Stimulated activated CD4-positive, alpha-beta T cell treated with anti-CD3 and anti-CD28 coated beads, TNF-alpha, amount 100 ng/mL, for 4 hours (primary cell): ENCODE measurements around the gene CAMK2B.

Source experiments
- DNase-seq, 3 experiments: peaks; one replicate each; pipeline ENCODE4 v3.0.0-alpha.2; 2020; ENCODE audit warnings: low read depth in 3 of 3

Gene CAMK2B

GRCh38 chr7:44329888-44330287 is 4.5 kb upstream of the CAMK2B start:
- DNase-seq, result no peak

DNA sequence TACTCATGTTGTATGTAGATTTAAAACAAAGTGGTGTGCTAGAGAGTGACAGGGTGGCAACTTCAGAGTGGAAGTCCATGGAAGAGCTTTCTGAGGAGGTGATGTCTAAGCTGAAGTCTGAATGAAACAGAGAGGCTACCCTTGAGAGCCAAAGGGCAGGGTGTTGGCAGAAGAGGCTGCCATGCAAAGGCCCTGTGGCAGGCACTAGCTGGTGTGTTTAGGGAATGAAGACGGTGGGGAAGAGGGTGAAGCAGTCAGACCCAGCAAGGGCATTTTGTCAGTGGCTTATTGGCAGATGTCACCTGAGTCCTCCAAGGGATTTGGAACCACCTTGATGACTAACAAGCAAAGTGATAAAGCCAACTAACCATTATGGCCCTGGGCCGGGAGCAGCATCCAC is 3.7 kb upstream of the CAMK2B start:
- no peak for DNase-seq

GRCh38 chr7:44327981-44328380 is 2.6 kb upstream of the CAMK2B start:
- DNase-seq, result no peak

DNA sequence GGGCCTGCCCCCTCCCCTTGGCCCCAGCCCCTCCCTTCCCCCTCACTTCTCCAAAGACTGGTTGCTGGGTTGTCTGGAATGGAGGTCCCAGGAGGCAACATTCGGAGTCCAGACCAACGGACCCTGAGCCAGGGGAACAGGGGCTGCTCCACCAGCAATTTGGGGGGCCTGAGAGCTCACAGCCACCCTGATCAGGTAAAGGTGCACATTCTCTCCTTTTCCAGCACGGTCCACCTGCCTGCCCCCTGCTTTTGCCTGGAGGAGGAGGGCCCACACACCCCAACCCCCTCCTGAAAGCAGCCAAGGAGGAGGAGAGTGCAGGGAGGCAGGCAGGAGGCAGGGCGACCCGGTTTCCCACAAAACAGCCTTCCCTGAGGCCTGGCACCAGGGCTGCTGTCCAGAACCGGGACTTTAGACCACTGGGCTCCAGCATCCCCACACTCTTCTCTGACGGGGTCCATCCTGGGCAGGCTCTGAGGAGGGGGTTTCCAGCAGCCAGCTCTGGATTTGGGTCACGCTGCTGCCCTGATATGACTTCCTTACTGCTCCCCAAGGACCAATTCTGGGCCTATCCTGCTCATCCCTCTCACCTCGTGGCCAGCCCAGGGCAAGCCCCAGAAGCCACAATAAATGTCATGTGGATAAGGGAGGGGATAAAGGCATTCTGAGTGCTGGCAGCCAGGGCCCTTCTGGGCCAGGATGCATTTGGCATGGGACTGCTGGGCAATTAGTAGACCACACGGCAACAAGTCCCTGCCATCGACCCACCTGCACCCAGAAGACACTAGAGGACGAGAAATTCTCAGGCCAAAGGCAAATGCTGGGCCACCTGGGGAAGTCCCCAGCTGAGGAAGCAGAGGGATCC is 1.1 kb upstream of the CAMK2B start:
- no peak for DNase-seq

- no peak for DNase-seq
Observed at GRCh38 chr7:44325811-44326241, 432 bp upstream of the CAMK2B start.

DNA sequence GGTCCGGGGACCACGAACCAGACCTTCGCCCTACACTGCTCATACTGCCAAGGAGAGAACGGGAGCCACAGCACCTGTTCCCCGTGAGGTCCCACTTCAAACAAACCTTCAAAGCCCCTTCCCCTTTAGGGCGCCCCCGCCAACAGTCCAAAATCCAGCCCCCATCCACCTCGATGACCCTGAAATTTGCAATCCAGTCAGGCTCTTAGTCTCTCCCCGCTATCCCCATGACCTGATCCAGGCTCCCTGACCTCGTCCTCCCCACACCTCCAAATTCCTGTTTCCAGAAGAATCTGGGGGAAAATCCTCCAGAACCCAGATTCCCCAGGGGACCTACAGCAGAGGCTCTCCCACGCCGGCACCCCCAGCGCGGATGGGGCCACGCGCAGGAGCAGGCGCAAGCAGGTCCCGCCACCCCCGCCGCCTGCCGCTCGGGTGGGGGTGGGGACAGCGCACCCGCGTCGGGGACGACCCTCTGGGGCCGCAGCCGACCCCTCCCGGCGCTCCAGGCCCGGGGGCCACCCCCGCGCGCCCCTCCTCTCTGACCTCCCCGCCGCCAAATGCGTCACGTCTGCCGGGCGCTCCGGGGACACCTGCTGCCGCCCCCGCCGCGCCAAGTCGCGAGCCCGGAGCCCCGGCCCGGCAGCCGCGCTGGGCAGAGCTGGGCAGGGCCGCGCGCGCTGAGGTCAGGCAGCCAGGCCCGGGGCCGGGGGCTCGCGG is 753 bp downstream of the CAMK2B start:
- no peak for DNase-seq

- no peak for DNase-seq
Observed at GRCh38 chr7:44324204-44324480, 1.3 kb downstream of the CAMK2B start.

DNA sequence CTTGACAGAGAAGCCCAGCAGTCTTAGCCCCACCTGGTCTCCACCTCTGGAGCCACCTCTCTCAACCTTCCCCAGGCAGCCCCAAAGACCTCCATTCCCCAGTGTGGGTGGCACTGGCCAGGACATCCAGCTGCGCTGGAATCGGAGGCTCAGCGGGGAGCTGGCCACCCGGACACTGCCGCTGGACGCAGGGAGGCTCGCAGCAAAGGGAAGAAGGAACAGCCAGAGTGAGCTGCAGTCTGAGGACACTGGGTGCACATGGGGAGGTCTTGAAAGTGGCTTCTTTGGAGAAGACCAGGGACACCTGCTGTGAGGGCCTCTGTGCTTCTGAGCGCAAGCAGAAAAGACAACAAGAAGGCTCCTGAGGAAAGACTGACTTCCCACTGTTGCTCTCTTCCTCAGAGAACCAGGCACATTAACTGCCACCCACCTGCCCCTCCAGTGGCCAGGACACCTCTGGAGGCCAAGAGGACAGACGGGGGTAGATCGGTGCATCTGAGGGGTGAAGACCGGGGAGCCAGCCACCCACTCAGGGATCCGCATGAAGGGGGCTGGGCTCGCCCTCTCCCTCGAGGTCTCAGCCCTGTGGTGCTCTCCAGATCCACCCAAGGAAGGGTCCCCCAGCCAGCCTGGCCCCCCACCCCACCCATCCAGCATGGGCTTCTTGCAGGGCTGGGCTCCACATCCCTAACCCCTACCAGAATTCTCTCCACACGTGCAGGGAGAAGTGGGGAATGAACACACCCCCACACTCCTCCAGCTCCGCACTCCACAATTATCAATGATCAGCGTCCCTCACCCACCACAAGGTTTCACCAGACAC is 1.8 kb downstream of the CAMK2B start:
- DNase-seq, result no peak

GRCh38 chr7:44322631-44323363 is 2.6 kb downstream of the CAMK2B start:
- no peak for DNase-seq

DNA sequence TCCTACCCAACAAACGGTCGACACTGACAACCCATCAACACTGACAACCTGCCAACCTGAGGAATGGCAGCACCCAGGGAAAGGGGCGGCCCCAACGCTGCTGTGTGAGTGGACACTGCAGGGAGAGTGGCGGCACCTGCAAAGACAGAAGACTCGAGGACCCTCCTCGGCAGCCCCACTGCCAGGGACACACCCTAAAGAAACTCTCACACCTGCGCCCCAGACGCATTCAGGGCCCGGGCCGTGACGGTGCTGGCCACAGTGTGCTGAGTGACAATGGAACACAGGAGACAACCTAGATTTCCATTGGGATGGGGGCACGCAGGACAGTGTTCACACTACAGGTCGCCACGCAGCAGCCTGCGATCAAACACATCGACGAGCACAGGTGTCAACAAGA is 3.6 kb downstream of the CAMK2B start:
- DNase-seq, result no peak

GRCh38 chr7:44320794-44321371 is 4.5 kb downstream of the CAMK2B start:
- DNase-seq, result no peak

DNA sequence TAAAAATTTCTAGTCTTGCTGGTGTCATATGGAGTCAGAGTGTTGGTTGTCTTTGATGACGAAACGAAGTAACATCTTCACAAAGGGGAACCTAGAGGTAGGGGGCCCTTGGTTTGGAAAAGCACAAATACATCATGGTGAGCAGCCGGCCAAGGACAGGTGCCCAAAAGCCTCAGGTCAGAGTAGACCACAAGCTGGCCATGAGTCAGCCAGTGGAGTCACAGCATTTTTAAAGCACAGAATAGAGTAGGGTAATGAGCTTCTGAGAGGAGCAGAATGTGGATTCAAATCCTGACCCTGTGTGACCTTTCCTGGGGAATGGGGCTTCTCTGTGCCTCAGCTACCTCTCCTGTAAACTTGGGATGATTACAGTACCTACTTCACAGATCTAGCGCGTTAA is 5.3 kb downstream of the CAMK2B start:
- DNase-seq, result no peak

- DNase-seq, result no peak
Observed at GRCh38 chr7:44318332-44318731, 7.1 kb downstream of the CAMK2B start.

- DNase-seq, result no peak
Observed at GRCh38 chr7:44315301-44315903, 10.0 kb downstream of the CAMK2B start.

DNA sequence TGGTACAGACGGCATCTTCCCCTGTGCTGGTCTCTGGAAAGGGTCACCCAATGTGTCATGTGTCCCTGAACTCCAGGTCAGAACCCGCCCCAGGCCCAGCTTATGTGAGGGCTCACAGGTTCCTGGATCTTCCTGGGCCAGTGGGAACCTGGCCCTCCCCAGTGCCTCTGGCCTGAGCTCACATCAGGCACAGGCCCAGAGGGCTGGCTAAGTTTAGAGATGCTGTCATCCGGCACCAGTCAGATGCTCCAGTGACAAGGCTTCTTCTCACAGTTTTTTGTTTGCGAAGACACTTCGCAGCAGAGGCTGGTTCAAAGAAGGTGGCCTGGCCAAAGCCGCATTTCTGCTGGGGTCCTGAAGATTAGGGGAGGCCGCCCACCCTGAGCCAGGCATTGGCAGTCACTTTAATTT is 11.8 kb downstream of the CAMK2B start:
- no peak for DNase-seq

DNA sequence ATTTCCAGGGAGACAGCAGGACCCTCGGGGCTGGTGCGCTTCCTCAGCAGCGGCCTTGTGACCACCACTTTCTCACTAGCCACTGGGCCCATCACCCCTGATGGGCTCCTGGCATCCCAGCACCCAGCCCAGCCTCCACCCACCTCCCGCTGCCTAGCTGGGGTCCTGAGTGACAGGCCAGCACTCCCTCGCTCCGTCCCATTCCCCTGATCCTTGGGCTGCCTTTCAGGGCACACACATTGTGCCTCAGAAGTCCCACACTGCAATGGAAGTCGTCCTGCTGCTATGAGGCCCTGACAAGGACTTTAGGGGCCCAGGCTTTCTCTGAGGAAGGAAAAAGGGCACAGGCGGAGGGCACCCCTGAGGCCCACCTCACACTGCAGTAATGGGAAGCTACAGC is 12.4 kb downstream of the CAMK2B start:
- DNase-seq, result no peak

GRCh38 chr7:44311561-44312495 is 13.6 kb downstream of the CAMK2B start:
- DNase-seq, result no peak

- DNase-seq, result no peak
Observed at GRCh38 chr7:44310221-44310848, 15.1 kb downstream of the CAMK2B start.
